T-helper 2 cell treated with Interferon-gamma antibody and Interleukin-4, amounts not matched to agents 100 ng/mL and 5 ng/mL, for 36 hours (primary cell): ENCODE results near the gene SREK1. TPM values are rescaled to one million over a fixed set of nuclear protein-coding genes. Genes with fewer than 3 reads are reported as not detected.

ENCODE experiments used
- intact Hi-C: fragments of 100-400 bp; cut with micrococcal nuclease; formaldehyde crosslinking; loops from one replicate; pipeline ENCODE4 v1.15.1; 2023
- total RNA-seq: library from RNA; stranded (reverse); gene quantifications from 2 replicates; pipeline ENCODE4 v1.2.3, GENCODE V29; 2022

The SREK1 gene
- total RNA-seq, 1 donor from 2014 or later: 75.3 TPM

GRCh38 chr5:66161356-66161755 is 17.3 kb downstream of the SREK1 start:
- intact Hi-C loops: no loop called here

- intact Hi-C loops: no loop called here
Observed at GRCh38 chr5:66164044-66164790, 20.1 kb downstream of the SREK1 start.

- intact Hi-C loops: no loop called here
Observed at GRCh38 chr5:66168226-66168625, 24.1 kb downstream of the SREK1 start.

GRCh38 chr5:66169534-66169933 is 25.4 kb downstream of the SREK1 start:
- intact Hi-C loops: no loop called here

GRCh38 chr5:66170195-66170919 is 26.3 kb downstream of the SREK1 start:
- intact Hi-C loops: loop anchor here (2.0 to 10.0 kb wide), 5 partner anchors 408 to 608 kb away; partner anchors contain the start of genes CENPK, NLN, PPWD1 and SGTB

GRCh38 chr5:66171349-66172344 is 27.5 kb downstream of the SREK1 start:
- intact Hi-C loops: loop anchor here (1.0 to 10.0 kb wide), 7 partner anchors 27 to 609 kb away; partner anchors contain the start of genes CENPK, NLN, PPWD1 and SGTB

- intact Hi-C loops: loop anchor here (5.0 to 10.0 kb wide), 4 partner anchors 412 to 550 kb away; partner anchors contain the start of genes NLN, SGTB, SHLD3 and TRAPPC13
Observed at GRCh38 chr5:66174338-66174737, 30.2 kb downstream of the SREK1 start.

- intact Hi-C loops: loop anchor here (10.0 kb wide), 1 partner anchor 554 kb away; the partner anchor contains the start of genes SHLD3, TRAPPC13 and TRIM23
Observed at GRCh38 chr5:66178799-66179198, 34.7 kb downstream of the SREK1 start.

- intact Hi-C loops: loop anchor here (10.0 kb wide), 1 partner anchor 555 kb away; the partner anchor contains the start of genes SHLD3, TRAPPC13 and TRIM23
Observed at GRCh38 chr5:66179297-66180051, 35.4 kb downstream of the SREK1 start.

GRCh38 chr5:66180282-66181155 is 36.4 kb downstream of the SREK1 start:
- intact Hi-C loops: no loop called here

- intact Hi-C loops: no loop called here
Observed at GRCh38 chr5:66186108-66186507, 42.0 kb downstream of the SREK1 start.

GRCh38 chr5:66193419-66193818 is 49.3 kb downstream of the SREK1 start:
- intact Hi-C loops: no loop called here

GRCh38 chr5:66197764-66198405 is 53.8 kb downstream of the SREK1 start:
- intact Hi-C loops: no loop called here

- intact Hi-C loops: no loop called here
Observed at GRCh38 chr5:66198837-66199236, 54.7 kb downstream of the SREK1 start.

GRCh38 chr5:66203531-66203930 is 59.4 kb downstream of the SREK1 start:
- intact Hi-C loops: no loop called here

GRCh38 chr5:66206465-66206864 is 62.4 kb downstream of the SREK1 start:
- intact Hi-C loops: no loop called here

- intact Hi-C loops: no loop called here
Observed at GRCh38 chr5:66207800-66208561, 63.9 kb downstream of the SREK1 start.

GRCh38 chr5:66209350-66209749 is 65.2 kb downstream of the SREK1 start:
- intact Hi-C loops: no loop called here
